Trophoblast cell (in vitro differentiated cells and primary cell): ENCODE results near the gene MYO5A.

Source experiments
- DNase-seq, 2 donors: peaks; one replicate each; pipeline ENCODE4 v3.0.0-alpha.2; 2016
- H2AFZ ChIP-seq: 2 replicates; pipeline ENCODE4 v1.6.1; 2013; ENCODE audit warnings: low read length, moderate library complexity, mild to moderate bottlenecking; ENCODE audit not compliant: insufficient read depth, poor library complexity
- H2AK5ac ChIP-seq: 2 replicates; pipeline ENCODE4 v1.6.1; 2013; ENCODE audit warnings: mild to moderate bottlenecking, low read length
- H2BK120ac ChIP-seq: 2 replicates; pipeline ENCODE4 v1.6.1; 2013; ENCODE audit warnings: low read length, mild to moderate bottlenecking, moderate library complexity; ENCODE audit not compliant: insufficient read depth, poor library complexity
- H2BK12ac ChIP-seq: 2 replicates; pipeline ENCODE4 v1.6.1; 2013; ENCODE audit warnings: mild to moderate bottlenecking, low read length, moderate library complexity
- H2BK5ac ChIP-seq: 2 replicates; pipeline ENCODE4 v1.6.1; 2013; ENCODE audit warnings: low read length, low read depth, moderate library complexity, mild to moderate bottlenecking; ENCODE audit not compliant: poor library complexity
- H3K14ac ChIP-seq: 2 replicates; pipeline ENCODE4 v1.6.1; 2013; ENCODE audit warnings: mild to moderate bottlenecking, low read length
- H3K18ac ChIP-seq: 2 replicates; pipeline ENCODE4 v1.6.1; 2013; ENCODE audit warnings: mild to moderate bottlenecking, low read length
- H3K23ac ChIP-seq: 2 replicates; pipeline ENCODE4 v1.6.1; 2013; ENCODE audit warnings: low read length
- H3K27ac ChIP-seq: 2 replicates; pipeline ENCODE4 v1.5.1; 2013; ENCODE audit warnings: low read depth, mild to moderate bottlenecking, inconsistent platforms, low read length, moderate library complexity
- H3K27me3 ChIP-seq: 2 replicates; pipeline ENCODE4 v1.6.1; 2013; ENCODE audit warnings: inconsistent platforms, mild to moderate bottlenecking, low read length, moderate library complexity; ENCODE audit not compliant: insufficient read depth
- H3K36me3 ChIP-seq, 2 experiments: 1 replicate in 1 of 2; 2 replicates in 1 of 2; pipeline ENCODE4 v1.6.1; 2013; ENCODE audit warnings: low read length in 2 of 2, mild to moderate bottlenecking in 2 of 2, moderate library complexity in 1 of 2; ENCODE audit not compliant: insufficient read depth in 2 of 2, control insufficient read depth in 1 of 2
- H3K4ac ChIP-seq: 2 replicates; pipeline ENCODE4 v1.6.1; 2013; ENCODE audit warnings: low read depth, mild to moderate bottlenecking, low read length, moderate library complexity
- H3K4me1 ChIP-seq, 2 experiments: 1 replicate in 1 of 2; 2 replicates in 1 of 2; pipeline ENCODE4 v1.6.1; 2013; ENCODE audit warnings: low read length in 2 of 2, mild to moderate bottlenecking in 2 of 2, moderate library complexity in 1 of 2; ENCODE audit not compliant: insufficient read depth in 2 of 2, control insufficient read depth in 1 of 2
- H3K4me2 ChIP-seq: 2 replicates; pipeline ENCODE4 v1.6.1; 2013; ENCODE audit warnings: inconsistent platforms, mild to moderate bottlenecking, low read length, moderate library complexity
- H3K4me3 ChIP-seq: 2 replicates; pipeline ENCODE4 v1.5.1; 2013; ENCODE audit warnings: mild to moderate bottlenecking, low read depth, low read length, inconsistent platforms
- H3K79me1 ChIP-seq: one replicate; pipeline ENCODE4 v1.6.1; 2013; ENCODE audit warnings: low read length
- H3K79me2 ChIP-seq: 2 replicates; pipeline ENCODE4 v1.6.1; 2013; ENCODE audit warnings: low read length, mild to moderate bottlenecking; ENCODE audit not compliant: control insufficient read depth, insufficient read depth, poor library complexity
- H3K9ac ChIP-seq: 2 replicates; pipeline ENCODE4 v1.6.1; 2013; ENCODE audit warnings: mild to moderate bottlenecking, low read length
- H3K9me3 ChIP-seq: 2 replicates; pipeline ENCODE4 v1.6.1; 2013; ENCODE audit warnings: low read depth, mild to moderate bottlenecking, control low read depth, inconsistent platforms, low read length; ENCODE audit not compliant: insufficient read depth
- H4K12ac ChIP-seq: 2 replicates; pipeline ENCODE4 v1.6.1; 2013; ENCODE audit warnings: low read depth, mild to moderate bottlenecking, low read length, moderate library complexity
- H4K8ac ChIP-seq: 2 replicates; pipeline ENCODE4 v1.6.1; 2013; ENCODE audit warnings: low read depth, mild to moderate bottlenecking, low read length, moderate library complexity
- H4K91ac ChIP-seq: one replicate; pipeline ENCODE4 v1.6.1; 2013; ENCODE audit warnings: low read depth, mild to moderate bottlenecking, low read length, moderate library complexity
- WGBS: extraction: QIAGEN DNeasy Blood & Tissue Kit; methylation state at CpG from one replicate; pipeline ENCODE4 v1.1.7; 2013; ENCODE audit warnings: missing lambda C conversion rate; ENCODE audit not compliant: insufficient read length, insufficient coverage; ENCODE audit errors: extremely low coverage; 5-methylcytosine and 5-hydroxymethylcytosine counted together

The MYO5A gene

GRCh38 chr15:52382647-52383046 lies 146.0 kb downstream of the MYO5A start:
- no CpG with 5 or more reads among the region's 1 CpG for WGBS
- no peaks in the 10 kb centered on the region for H3K79me1 ChIP-seq
- H3K4me2 ChIP-seq: no peak overlapping the region
- no peak overlapping the region for H2AK5ac ChIP-seq
- no peak overlapping the region for H3K27ac ChIP-seq
- H4K8ac ChIP-seq: no peak overlapping the region
- DNase-seq: no peak
- H3K14ac ChIP-seq: no peak overlapping the region
- no peaks in the 10 kb centered on the region for H3K79me2 ChIP-seq
- H2BK120ac ChIP-seq: no peak overlapping the region
- no peaks in the 10 kb centered on the region for H3K27me3 ChIP-seq
- no peak overlapping the region for H3K4ac ChIP-seq
- no peak overlapping the region for H3K4me3 ChIP-seq
- H3K9me3 ChIP-seq: no peaks in the 10 kb centered on the region
- H3K36me3 ChIP-seq: no peaks in the 10 kb centered on the region
- no peaks in the 10 kb centered on the region for H3K4me1 ChIP-seq
- no peak overlapping the region for H2AFZ ChIP-seq
- H2BK5ac ChIP-seq: no peak overlapping the region
- no peak overlapping the region for H4K91ac ChIP-seq
- H2BK12ac ChIP-seq: no peak overlapping the region
- H3K23ac ChIP-seq: no peak overlapping the region
- no peak overlapping the region for H4K12ac ChIP-seq
- no peak overlapping the region for H3K9ac ChIP-seq
- H3K18ac ChIP-seq: no peak overlapping the region

- no peak overlapping the region for H4K12ac ChIP-seq
- H3K27ac ChIP-seq: no peak overlapping the region
- H3K9ac ChIP-seq: no peak overlapping the region
- no peak overlapping the region for H4K91ac ChIP-seq
- H3K9me3 ChIP-seq: no peaks in the 10 kb centered on the region
- no peak overlapping the region for H4K8ac ChIP-seq
- no peak overlapping the region for H3K4me2 ChIP-seq
- H3K4me1 ChIP-seq: no peaks in the 10 kb centered on the region
- H3K79me2 ChIP-seq: no peaks in the 10 kb centered on the region
- H3K18ac ChIP-seq: no peak overlapping the region
- H3K23ac ChIP-seq: no peak overlapping the region
- H2AK5ac ChIP-seq: no peak overlapping the region
- H2BK120ac ChIP-seq: no peak overlapping the region
- no peak overlapping the region for H2BK12ac ChIP-seq
- WGBS: no CpG with 5 or more reads among the region's 14 CpGs
- no peaks in the 10 kb centered on the region for H3K27me3 ChIP-seq
- H3K14ac ChIP-seq: no peak overlapping the region
- no peak for DNase-seq
- H2AFZ ChIP-seq: no peak overlapping the region
- H2BK5ac ChIP-seq: no peak overlapping the region
- H3K79me1 ChIP-seq: no peaks in the 10 kb centered on the region
- no peak overlapping the region for H3K4ac ChIP-seq
- no peak overlapping the region for H3K4me3 ChIP-seq
- H3K36me3 ChIP-seq: peaks cover 2% of the 10 kb centered on the region in 2 experiments
Measured at GRCh38 chr15:52379395-52380106, 149.1 kb downstream of the MYO5A start.

GRCh38 chr15:52378746-52379394 lies 149.8 kb downstream of the MYO5A start:
- no peak overlapping the region for H3K4me3 ChIP-seq
- no peak overlapping the region for H3K23ac ChIP-seq
- H2AK5ac ChIP-seq: no peak overlapping the region
- H3K9ac ChIP-seq: no peak overlapping the region
- H3K14ac ChIP-seq: no peak overlapping the region
- H3K36me3 ChIP-seq: peaks cover 2% of the 10 kb centered on the region in 2 experiments
- no peaks in the 10 kb centered on the region for H3K79me1 ChIP-seq
- H4K12ac ChIP-seq: no peak overlapping the region
- H3K27me3 ChIP-seq: no peaks in the 10 kb centered on the region
- no peak overlapping the region for H3K4ac ChIP-seq
- no peak overlapping the region for H2BK120ac ChIP-seq
- no peak overlapping the region for H3K4me2 ChIP-seq
- WGBS: no CpG with 5 or more reads among the region's 6 CpGs
- H4K91ac ChIP-seq: no peak overlapping the region
- no peaks in the 10 kb centered on the region for H3K9me3 ChIP-seq
- H3K79me2 ChIP-seq: no peaks in the 10 kb centered on the region
- no peaks in the 10 kb centered on the region for H3K4me1 ChIP-seq
- no peak overlapping the region for H3K27ac ChIP-seq
- no peak for DNase-seq
- H2BK5ac ChIP-seq: no peak overlapping the region
- no peak overlapping the region for H3K18ac ChIP-seq
- no peak overlapping the region for H2AFZ ChIP-seq
- no peak overlapping the region for H2BK12ac ChIP-seq
- no peak overlapping the region for H4K8ac ChIP-seq

GRCh38 chr15:52370010-52370409 lies 158.7 kb downstream of the MYO5A start:
- H3K27ac ChIP-seq: no peak overlapping the region
- H3K27me3 ChIP-seq: no peaks in the 10 kb centered on the region
- no peaks in the 10 kb centered on the region for H3K79me1 ChIP-seq
- peaks cover 2% of the 10 kb centered on the region in 2 experiments for H3K36me3 ChIP-seq
- DNase-seq: no peak
- H3K4ac ChIP-seq: no peak overlapping the region
- no peak overlapping the region for H4K8ac ChIP-seq
- H2BK12ac ChIP-seq: no peak overlapping the region
- H4K12ac ChIP-seq: no peak overlapping the region
- H2AFZ ChIP-seq: no peak overlapping the region
- no peaks in the 10 kb centered on the region for H3K79me2 ChIP-seq
- no peak overlapping the region for H2AK5ac ChIP-seq
- H3K4me1 ChIP-seq: no peaks in the 10 kb centered on the region
- H3K4me2 ChIP-seq: no peak overlapping the region
- whole genome bisulfite sequencing: no CpG with 5 or more reads among the region's 9 CpGs
- H3K18ac ChIP-seq: no peak overlapping the region
- H2BK5ac ChIP-seq: no peak overlapping the region
- no peaks in the 10 kb centered on the region for H3K9me3 ChIP-seq
- H4K91ac ChIP-seq: no peak overlapping the region
- no peak overlapping the region for H3K23ac ChIP-seq
- no peak overlapping the region for H3K14ac ChIP-seq
- no peak overlapping the region for H3K4me3 ChIP-seq
- no peak overlapping the region for H2BK120ac ChIP-seq
- no peak overlapping the region for H3K9ac ChIP-seq
